GM23338 (cell line): ENCODE data around the gene CST3. TPM values are rescaled to one million over a fixed set of nuclear protein-coding genes. Genes with fewer than 3 reads are reported as not detected.

Experiments
- ATAC-seq: fragments of 200-7000 bp; cut with Tn5 transposase; 3 replicates; pipeline ENCODE4 v1.9.1; 2020
- DNase-seq: peaks from one replicate; pipeline ENCODE4 v3.0.0-alpha.2; 2015; ENCODE audit warnings: low spot score
- H2AFZ ChIP-seq: fragments of 200-600 bp; sonication (generic); 2 replicates; pipeline ENCODE4 v1.8.0; 2016; ENCODE audit warnings: antibody characterized with exemption, mild to moderate bottlenecking, moderate library complexity
- H3F3A ChIP-seq: fragments of 200-600 bp; sonication (generic); replicated peaks from 2 replicates; pipeline ENCODE4 v1.8.0; 2017; ENCODE audit warnings: antibody characterized with exemption, mixed run types, low read depth
- H3K27ac ChIP-seq: fragments of 200-600 bp; sonication (generic); 2 replicates; pipeline ENCODE4 v1.6.1; 2016; ENCODE audit warnings: low read depth
- H3K27me3 ChIP-seq: fragments of 200-600 bp; sonication (generic); 2 replicates; pipeline ENCODE4 v1.8.0; 2016; ENCODE audit warnings: mild to moderate bottlenecking, mixed run types, moderate library complexity; ENCODE audit not compliant: insufficient read depth
- H3K36me3 ChIP-seq: fragments of 200-600 bp; sonication (generic); 2 replicates; pipeline ENCODE4 v1.8.0; 2016; ENCODE audit warnings: mild to moderate bottlenecking; ENCODE audit not compliant: insufficient read depth
- H3K4me1 ChIP-seq: fragments of 200-600 bp; sonication (generic); 2 replicates; pipeline ENCODE4 v1.8.0; 2016; ENCODE audit warnings: mild to moderate bottlenecking, moderate library complexity; ENCODE audit not compliant: insufficient read depth
- H3K4me2 ChIP-seq: fragments of 200-600 bp; sonication (generic); 2 replicates; pipeline ENCODE4 v1.7.1; 2017; ENCODE audit warnings: mixed run types
- H3K4me3 ChIP-seq: fragments of 200-600 bp; sonication (generic); 2 replicates; pipeline ENCODE4 v1.6.1; 2016; ENCODE audit warnings: mixed run types
- H3K79me2 ChIP-seq: fragments of 200-600 bp; sonication (generic); replicated peaks from 2 replicates; pipeline ENCODE4 v1.8.0; 2017; ENCODE audit warnings: mild to moderate bottlenecking; ENCODE audit not compliant: insufficient read depth
- H3K9me2 ChIP-seq: fragments of 200-600 bp; sonication (generic); 2 replicates; pipeline ENCODE4 v1.8.0; 2017; ENCODE audit not compliant: insufficient read depth
- H4K20me1 ChIP-seq: fragments of 200-600 bp; sonication (generic); replicated peaks from 2 replicates; pipeline ENCODE4 v1.8.0; 2017; ENCODE audit warnings: mild to moderate bottlenecking; ENCODE audit not compliant: insufficient read depth
- H3K27ac Mint-ChIP-seq: 2 replicates; pipeline ENCODE4 v1.8.0; 2020; ENCODE audit warnings: inconsistent platforms, mild to moderate bottlenecking, moderate library complexity, mixed read lengths
- H3K27me3 Mint-ChIP-seq: 3 replicates; pipeline ENCODE4 v1.8.0; 2022; ENCODE audit warnings: low read depth, mild to moderate bottlenecking, moderate library complexity, mixed read lengths, inconsistent platforms; ENCODE audit not compliant: insufficient read depth, poor library complexity
- H3K36me3 Mint-ChIP-seq: 3 replicates; pipeline ENCODE4 v1.8.0; 2021; ENCODE audit warnings: low read depth, mild to moderate bottlenecking, inconsistent platforms, moderate library complexity, mixed read lengths
- H3K4me1 Mint-ChIP-seq: 3 replicates; pipeline ENCODE4 v1.8.0; 2020; ENCODE audit warnings: mild to moderate bottlenecking, inconsistent platforms, mixed read lengths
- H3K4me3 Mint-ChIP-seq: 3 replicates; pipeline ENCODE4 v1.8.0; 2021; ENCODE audit warnings: moderate library complexity, mild to moderate bottlenecking, inconsistent platforms, mixed read lengths
- H3K9me3 Mint-ChIP-seq: 3 replicates; pipeline ENCODE4 v1.8.0; 2020; ENCODE audit warnings: moderate library complexity, mild to moderate bottlenecking, inconsistent platforms, mixed read lengths
- CREB1 ChIP-seq: fragments of 250-450 bp; sonication (Bioruptor Pico); IDR thresholded peaks from 2 replicates; pipeline ENCODE4 v1.5.0; 2020; ENCODE audit warnings: low read depth, mild to moderate bottlenecking, moderate library complexity
- EZH2 ChIP-seq: fragments of 200-600 bp; sonication (generic); IDR thresholded peaks from one replicate; pipeline ENCODE4 v1.8.0; 2017; ENCODE audit warnings: antibody characterized with exemption, mild to moderate bottlenecking, low read depth; ENCODE audit not compliant: unreplicated experiment
- EZH2phosphoT487 ChIP-seq: fragments of 200-600 bp; sonication (generic); IDR thresholded peaks from one replicate; pipeline ENCODE4 v1.8.1; 2018; ENCODE audit warnings: antibody characterized with exemption; ENCODE audit not compliant: unreplicated experiment
- JUNB ChIP-seq: IDR thresholded peaks from one replicate; pipeline ENCODE4 v1.6.1; 2016; ENCODE audit warnings: antibody characterized with exemption; ENCODE audit not compliant: unreplicated experiment
- NANOG ChIP-seq: IDR thresholded peaks from 2 replicates; pipeline ENCODE4 v1.6.1; 2016; ENCODE audit warnings: antibody characterized with exemption, borderline replicate concordance
- REST ChIP-seq: IDR thresholded peaks from one replicate; pipeline ENCODE4 v1.6.1; 2018; ENCODE audit warnings: antibody characterized with exemption; ENCODE audit not compliant: unreplicated experiment
- STAT1 ChIP-seq: IDR thresholded peaks from one replicate; pipeline ENCODE4 v1.6.1; 2016; ENCODE audit warnings: antibody characterized with exemption; ENCODE audit not compliant: unreplicated experiment
- ZNF114 ChIP-seq: fragments of 250-450 bp; sonication (Bioruptor Pico); IDR thresholded peaks from 2 replicates; pipeline ENCODE4 v1.5.0; 2020; ENCODE audit warnings: mild to moderate bottlenecking, moderate library complexity
- ZNF331 ChIP-seq: fragments of 250-450 bp; sonication (Bioruptor Pico); IDR thresholded peaks from 2 replicates; pipeline ENCODE4 v1.5.0; 2020; ENCODE audit warnings: low read depth, mild to moderate bottlenecking, moderate library complexity
- ZNF462 ChIP-seq: fragments of 250-450 bp; sonication (Bioruptor Pico); IDR thresholded peaks from 2 replicates; pipeline ENCODE4 v1.5.0; 2020; ENCODE audit warnings: mild to moderate bottlenecking, moderate library complexity
- polyA plus RNA-seq: library from polyadenylated mRNA; unstranded; fragments of >200 nt; fragmentation: Nextera tagmentation; extraction: Ambion mirVana; gene quantifications from 2 replicates; pipeline ENCODE4 v1.2.1, GENCODE V29; 2016
- total RNA-seq: library from RNA; depleted of rRNA; stranded (reverse); fragments of >200 nt; shearing (Covaris generic); gene quantifications from 2 replicates; pipeline ENCODE4 v1.2.3, GENCODE V29; 2014
- TF ChIP-seq, protein P1 (sequence below), 2 experiments: fragments of 200-600 bp in 1 of 2; sonication (generic) in 1 of 2; conservative IDR thresholded peaks; 2 replicates each; pipeline versions ENCODE4 v1.5.1 to v1.6.1; 2016 to 2017; ENCODE audit warnings: antibody characterized with exemption in 2 of 2, low read depth in 2 of 2, mild to moderate bottlenecking in 2 of 2, moderate library complexity in 1 of 2
- TF ChIP-seq, protein P2 (sequence below): IDR thresholded peaks from 2 replicates; pipeline ENCODE4 v1.6.1; 2016; ENCODE audit warnings: antibody characterized with exemption

The CST3 gene
- total and polyA plus RNA-seq, 2 experiments from 2014 or later = 51.8 to 71.5 TPM

DNA sequence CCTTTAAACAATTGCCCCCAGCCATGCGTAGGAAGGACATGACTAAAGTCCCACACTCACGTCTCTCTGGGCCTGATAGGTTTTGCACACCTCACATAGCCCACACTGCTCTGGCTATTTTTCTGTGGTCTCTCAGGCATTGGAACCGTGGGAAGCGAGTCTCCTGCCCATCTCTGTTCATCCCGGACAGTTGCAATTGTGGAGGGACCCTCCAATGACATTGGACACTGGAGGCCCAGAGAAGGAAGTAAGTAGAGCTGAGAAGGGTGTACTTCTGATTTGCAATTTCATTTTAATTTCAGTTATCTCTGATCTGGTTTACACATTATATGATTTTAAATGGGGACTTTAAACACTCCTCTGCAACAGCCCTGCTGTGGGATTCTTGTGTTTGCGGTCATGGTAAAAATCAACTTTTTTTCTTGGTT lies 23.3 kb upstream of the CST3 start:
- no peaks in the 10 kb centered on the region for H3K36me3 ChIP-seq
- ATAC-seq (no peak), DNase-seq (no peak)
- H4K20me1 ChIP-seq = no peaks in the 10 kb centered on the region
- peaks cover 7% of the 10 kb centered on the region for H3K27me3 Mint-ChIP-seq
- TF ChIP-seq ZNF462 = no peak
- TF ChIP-seq NANOG = no peak
- TF ChIP-seq STAT1 = no peak
- no peak for TF ChIP-seq EZH2phosphoT487
- TF ChIP-seq REST = no peak
- TF ChIP-seq, protein P1, sequence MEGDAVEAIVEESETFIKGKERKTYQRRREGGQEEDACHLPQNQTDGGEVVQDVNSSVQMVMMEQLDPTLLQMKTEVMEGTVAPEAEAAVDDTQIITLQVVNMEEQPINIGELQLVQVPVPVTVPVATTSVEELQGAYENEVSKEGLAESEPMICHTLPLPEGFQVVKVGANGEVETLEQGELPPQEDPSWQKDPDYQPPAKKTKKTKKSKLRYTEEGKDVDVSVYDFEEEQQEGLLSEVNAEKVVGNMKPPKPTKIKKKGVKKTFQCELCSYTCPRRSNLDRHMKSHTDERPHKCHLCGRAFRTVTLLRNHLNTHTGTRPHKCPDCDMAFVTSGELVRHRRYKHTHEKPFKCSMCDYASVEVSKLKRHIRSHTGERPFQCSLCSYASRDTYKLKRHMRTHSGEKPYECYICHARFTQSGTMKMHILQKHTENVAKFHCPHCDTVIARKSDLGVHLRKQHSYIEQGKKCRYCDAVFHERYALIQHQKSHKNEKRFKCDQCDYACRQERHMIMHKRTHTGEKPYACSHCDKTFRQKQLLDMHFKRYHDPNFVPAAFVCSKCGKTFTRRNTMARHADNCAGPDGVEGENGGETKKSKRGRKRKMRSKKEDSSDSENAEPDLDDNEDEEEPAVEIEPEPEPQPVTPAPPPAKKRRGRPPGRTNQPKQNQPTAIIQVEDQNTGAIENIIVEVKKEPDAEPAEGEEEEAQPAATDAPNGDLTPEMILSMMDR (conservative IDR thresholded peaks at IDR 0.05; ENCODE audit: low read depth in 2 of 2) = no peak
- TF ChIP-seq ZNF331 = no peak
- TF ChIP-seq CREB1 (CRISPR knock-in tag) = no peak
- no peak for TF ChIP-seq JUNB
- no peak for TF ChIP-seq ZNF114
- no peak for TF ChIP-seq EZH2
- TF ChIP-seq, protein P2, sequence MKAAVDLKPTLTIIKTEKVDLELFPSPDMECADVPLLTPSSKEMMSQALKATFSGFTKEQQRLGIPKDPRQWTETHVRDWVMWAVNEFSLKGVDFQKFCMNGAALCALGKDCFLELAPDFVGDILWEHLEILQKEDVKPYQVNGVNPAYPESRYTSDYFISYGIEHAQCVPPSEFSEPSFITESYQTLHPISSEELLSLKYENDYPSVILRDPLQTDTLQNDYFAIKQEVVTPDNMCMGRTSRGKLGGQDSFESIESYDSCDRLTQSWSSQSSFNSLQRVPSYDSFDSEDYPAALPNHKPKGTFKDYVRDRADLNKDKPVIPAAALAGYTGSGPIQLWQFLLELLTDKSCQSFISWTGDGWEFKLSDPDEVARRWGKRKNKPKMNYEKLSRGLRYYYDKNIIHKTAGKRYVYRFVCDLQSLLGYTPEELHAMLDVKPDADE = no peak
- H3K4me1 ChIP-seq = no peaks in the 10 kb centered on the region
- no peaks in the 10 kb centered on the region for H3K27me3 ChIP-seq
- no peaks in the 10 kb centered on the region for H3K36me3 Mint-ChIP-seq
- H3K27ac Mint-ChIP-seq = no peak overlapping the region
- no peaks in the 10 kb centered on the region for H3K9me3 Mint-ChIP-seq
- no peaks in the 10 kb centered on the region for H3F3A ChIP-seq
- peaks cover 5% of the 10 kb centered on the region; the same call in 2 of the 3 replicates for H3K4me1 Mint-ChIP-seq
- no peak overlapping the region for H2AFZ ChIP-seq
- no peaks in the 10 kb centered on the region for H3K9me2 ChIP-seq
- H3K27ac ChIP-seq = no peak overlapping the region
- no peak overlapping the region for H3K4me3 ChIP-seq
- H3K4me2 ChIP-seq = no peak overlapping the region
- no peaks in the 10 kb centered on the region for H3K79me2 ChIP-seq
- H3K4me3 Mint-ChIP-seq = no peak overlapping the region
